ENCODE data around the gene CCDC177.

Gene CCDC177

DNA sequence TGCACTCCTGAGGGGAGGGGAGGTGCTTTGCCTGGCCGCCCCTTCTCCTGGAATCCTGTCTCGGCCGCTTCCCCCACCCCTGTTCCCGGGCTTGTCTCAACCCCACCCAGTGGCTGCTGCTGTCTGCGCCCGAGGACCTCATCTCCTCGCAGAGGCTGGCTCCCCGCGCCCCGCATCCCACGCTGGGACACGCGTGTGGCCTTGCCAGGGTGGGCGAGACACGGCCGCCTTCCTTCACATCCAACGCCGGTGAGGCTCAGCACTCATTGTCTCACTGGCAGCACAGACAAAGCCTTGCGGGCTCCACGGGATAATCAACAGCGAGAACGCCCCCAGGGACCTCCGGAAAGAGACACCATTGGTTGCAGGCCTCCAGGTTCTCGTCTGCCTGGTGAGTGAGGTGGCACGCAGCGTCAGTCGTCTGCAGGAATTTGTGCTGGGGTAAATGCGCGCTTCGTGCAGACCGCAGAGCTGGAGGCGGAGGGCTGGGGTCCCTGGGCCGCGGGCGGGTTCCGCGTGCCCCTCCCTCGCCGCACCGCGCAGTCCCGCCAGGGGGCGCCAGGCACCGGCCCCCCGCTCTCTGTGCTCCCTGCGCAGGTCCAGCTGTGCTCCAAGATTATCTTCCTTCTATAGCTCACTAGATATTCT, 26.8 kb downstream of the CCDC177 start:
- peak overlapping the region; percentile 52 for H3K4me3 ChIP-seq
- H3K9ac ChIP-seq (ENCODE audit: insufficient read length), result no peak overlapping the region

DNA sequence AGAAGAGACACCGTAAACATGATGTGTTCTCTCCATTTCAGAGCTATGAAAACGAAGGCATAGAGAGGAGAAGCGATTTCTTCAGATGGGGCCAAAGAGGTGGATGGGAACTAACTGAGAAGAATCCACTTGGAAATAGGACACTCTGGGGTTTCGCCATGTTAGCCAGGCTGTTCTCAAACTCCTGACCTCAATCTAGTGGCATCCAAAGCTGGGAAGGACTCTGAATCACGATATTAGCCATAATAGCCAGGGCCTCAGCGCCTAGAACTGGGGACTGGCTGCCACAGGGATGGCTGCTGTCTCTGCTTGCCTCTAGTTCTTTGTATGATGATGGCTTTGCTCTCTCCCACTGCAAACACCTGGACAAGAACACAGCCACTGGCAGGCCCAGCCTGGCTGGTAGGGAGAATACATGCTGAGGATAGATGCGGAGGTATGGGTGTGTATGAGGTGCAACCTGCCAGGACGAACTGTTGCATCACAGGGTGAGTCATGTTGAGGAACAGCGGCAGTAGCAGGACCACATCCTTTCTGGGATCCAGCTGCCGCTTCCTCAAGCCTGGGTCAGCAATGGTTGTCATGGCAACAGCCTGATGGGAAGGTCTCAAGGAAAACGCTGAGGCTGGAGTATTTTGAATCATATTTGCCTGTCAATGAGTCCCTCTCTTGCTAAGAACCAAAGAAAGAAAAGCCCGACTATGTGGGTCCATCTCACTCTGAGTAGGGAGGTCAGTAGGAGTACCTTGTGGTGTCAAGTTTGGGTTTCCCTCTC, 31.1 kb downstream of the CCDC177 start:
- Histone ChIP-seq H3K36me3 (ENCODE audit: insufficient read depth, low read length) (no peaks in the 10 kb centered on the region), H3K9ac (ENCODE audit: insufficient read length) (no peak overlapping the region), H3K9me3 (ENCODE audit: low read depth, low read length) (no peaks in the 10 kb centered on the region), H3K4me3 (no peak overlapping the region), H3K27ac (no peak overlapping the region)
- no peak for DNase-seq (ENCODE audit: low read depth, low spot score)
- TF ChIP-seq FOXP2 (optimal IDR thresholded peaks at IDR 0.05; ENCODE audit: control extremely low read depth, extremely low read length, insufficient read depth) (no peak), EZH2 (IDR thresholded peaks at IDR 0.05) (no peak), POLR2AphosphoS5 (IDR thresholded peaks at IDR 0.05; ENCODE audit: borderline replicate concordance, low read depth, low read length) (no peak)

More for the DNA sequence above, 26.8 kb downstream of the CCDC177 start:
- H3K9me3 ChIP-seq (ENCODE audit: low read depth, low read length), result no peaks in the 10 kb centered on the region
- DNase-seq (ENCODE audit: low read depth, low spot score), result peak; percentile 20
- no peak for TF ChIP-seq EZH2 (IDR thresholded peaks at IDR 0.05)
- TF ChIP-seq FOXP2 (optimal IDR thresholded peaks at IDR 0.05; ENCODE audit: control extremely low read depth, extremely low read length, insufficient read depth), result no peak
- no peak for TF ChIP-seq POLR2AphosphoS5 (IDR thresholded peaks at IDR 0.05; ENCODE audit: borderline replicate concordance, low read depth, low read length)
- no peaks in the 10 kb centered on the region for H3K36me3 ChIP-seq (ENCODE audit: insufficient read depth, low read length)
- H3K27ac ChIP-seq, result no peak overlapping the region

DNA sequence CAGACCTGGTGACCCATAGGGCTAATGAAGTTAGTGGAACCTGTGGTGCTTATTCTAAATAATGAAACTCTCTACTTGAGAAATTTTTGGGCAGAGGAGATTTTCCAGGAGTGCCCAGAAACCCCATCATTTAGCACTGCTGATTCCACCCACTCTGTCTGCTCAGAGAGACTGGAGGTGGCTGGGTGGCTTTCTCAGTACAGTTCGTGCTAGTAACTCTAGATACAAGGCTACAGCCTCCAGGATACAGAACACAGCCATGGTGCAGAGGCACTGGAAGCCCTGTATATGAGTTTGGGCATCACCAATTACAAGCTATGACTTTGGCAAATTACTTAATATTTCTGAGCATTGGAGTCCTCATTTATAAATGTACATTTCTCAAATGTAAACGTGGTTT, 32.4 kb downstream of the CCDC177 start:
- H3K27ac ChIP-seq, result no peak overlapping the region
- no peak overlapping the region for H3K4me3 ChIP-seq
- H3K9ac ChIP-seq (ENCODE audit: insufficient read length), result no peak overlapping the region
- no peak for DNase-seq (ENCODE audit: low read depth, low spot score)
- TF ChIP-seq FOXP2 (optimal IDR thresholded peaks at IDR 0.05; ENCODE audit: control extremely low read depth, extremely low read length, insufficient read depth) (no peak), POLR2AphosphoS5 (IDR thresholded peaks at IDR 0.05; ENCODE audit: borderline replicate concordance, low read depth, low read length) (no peak), EZH2 (IDR thresholded peaks at IDR 0.05) (no peak)
- H3K36me3 ChIP-seq (ENCODE audit: insufficient read depth, low read length), result no peaks in the 10 kb centered on the region
- H3K9me3 ChIP-seq (ENCODE audit: low read depth, low read length), result no peaks in the 10 kb centered on the region

DNA sequence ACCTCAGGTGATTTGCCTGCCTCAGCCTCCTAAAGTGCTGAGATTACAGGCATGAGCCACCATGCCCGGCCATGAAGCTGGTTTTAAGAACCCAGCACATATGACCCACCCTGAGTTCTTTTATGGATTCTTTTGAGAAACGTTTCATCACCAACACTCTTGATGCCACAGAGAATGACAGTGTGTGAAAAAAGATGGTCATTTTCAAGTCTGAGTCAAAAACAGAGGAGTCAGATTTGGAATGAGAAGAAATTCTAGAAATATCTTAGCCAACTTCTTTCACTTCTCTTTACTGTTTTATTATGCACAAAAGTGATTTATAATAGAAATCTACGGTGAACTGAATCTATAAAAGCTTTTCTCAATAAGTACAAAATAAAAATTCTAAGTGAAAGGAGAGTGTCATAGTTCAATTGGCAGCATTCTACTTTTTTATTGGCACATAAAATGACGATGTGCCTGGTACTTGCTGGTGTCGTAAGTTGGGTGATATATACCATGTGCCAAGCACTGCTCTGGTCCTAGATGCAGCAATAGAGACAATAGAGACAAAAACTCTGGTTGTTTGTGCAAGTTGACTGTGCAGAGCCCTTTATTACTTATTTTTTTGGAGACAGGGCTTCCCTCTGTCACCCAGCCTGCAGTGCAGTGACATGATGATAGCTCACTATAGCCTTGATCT, 33.9 kb downstream of the CCDC177 start:
- DNase-seq (ENCODE audit: low read depth, low spot score), result no peak
- TF ChIP-seq EZH2 (IDR thresholded peaks at IDR 0.05) (no peak), FOXP2 (optimal IDR thresholded peaks at IDR 0.05; ENCODE audit: control extremely low read depth, extremely low read length, insufficient read depth) (no peak), POLR2AphosphoS5 (IDR thresholded peaks at IDR 0.05; ENCODE audit: borderline replicate concordance, low read depth, low read length) (no peak)

DNA sequence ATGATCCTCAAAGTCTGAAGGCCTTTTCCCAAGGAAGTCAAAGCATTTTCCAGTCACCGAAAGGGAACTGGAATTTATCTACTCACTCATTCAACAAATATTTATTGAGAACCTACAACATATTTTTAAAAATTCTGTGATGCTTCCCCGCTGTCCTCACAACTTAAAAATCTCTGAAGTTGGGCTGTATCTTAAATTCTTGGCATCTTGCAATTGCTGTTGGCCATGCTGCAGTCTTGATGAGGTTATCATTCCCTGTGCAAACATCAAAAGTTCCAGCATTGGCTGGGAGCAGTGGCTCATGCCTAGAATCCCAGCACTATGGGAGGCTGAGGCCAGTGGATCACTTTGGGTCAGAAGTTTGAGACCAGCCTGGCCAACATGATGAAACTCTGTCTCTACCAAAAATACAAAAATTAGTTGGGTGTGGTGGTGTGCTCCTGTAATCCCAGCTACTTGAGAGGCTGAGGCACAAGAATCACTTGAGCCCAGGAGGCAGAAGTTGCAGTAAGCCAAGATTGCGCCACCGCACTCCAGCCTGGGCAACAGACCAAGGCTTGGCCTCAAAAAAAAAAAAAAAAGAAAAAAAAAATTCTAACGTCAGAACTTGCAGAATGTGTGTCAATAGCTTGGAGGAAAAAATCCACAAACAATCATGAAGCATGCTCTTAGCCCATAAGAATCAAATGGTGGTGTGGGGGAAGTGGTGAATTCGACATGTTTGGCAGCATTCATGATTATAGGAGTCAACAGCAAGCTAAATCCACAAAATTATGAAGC, 34.9 kb downstream of the CCDC177 start:
- no peak for DNase-seq (ENCODE audit: low read depth, low spot score)
- H3K27ac ChIP-seq, result no peak overlapping the region
- no peak overlapping the region for H3K9ac ChIP-seq (ENCODE audit: insufficient read length)
- H3K36me3 ChIP-seq (ENCODE audit: insufficient read depth, low read length), result no peaks in the 10 kb centered on the region
- H3K4me3 ChIP-seq, result no peak overlapping the region
- no peak for TF ChIP-seq EZH2 (IDR thresholded peaks at IDR 0.05)
- TF ChIP-seq POLR2AphosphoS5 (IDR thresholded peaks at IDR 0.05; ENCODE audit: borderline replicate concordance, low read depth, low read length), result no peak
- no peak for TF ChIP-seq FOXP2 (optimal IDR thresholded peaks at IDR 0.05; ENCODE audit: control extremely low read depth, extremely low read length, insufficient read depth)
- no peaks in the 10 kb centered on the region for H3K9me3 ChIP-seq (ENCODE audit: low read depth, low read length)

More for the DNA sequence above, 33.9 kb downstream of the CCDC177 start:
- H3K27ac ChIP-seq, result no peak overlapping the region
- no peaks in the 10 kb centered on the region for H3K9me3 ChIP-seq (ENCODE audit: low read depth, low read length)
- H3K4me3 ChIP-seq, result no peak overlapping the region
- H3K36me3 ChIP-seq (ENCODE audit: insufficient read depth, low read length), result no peaks in the 10 kb centered on the region
- no peak overlapping the region for H3K9ac ChIP-seq (ENCODE audit: insufficient read length)

DNA sequence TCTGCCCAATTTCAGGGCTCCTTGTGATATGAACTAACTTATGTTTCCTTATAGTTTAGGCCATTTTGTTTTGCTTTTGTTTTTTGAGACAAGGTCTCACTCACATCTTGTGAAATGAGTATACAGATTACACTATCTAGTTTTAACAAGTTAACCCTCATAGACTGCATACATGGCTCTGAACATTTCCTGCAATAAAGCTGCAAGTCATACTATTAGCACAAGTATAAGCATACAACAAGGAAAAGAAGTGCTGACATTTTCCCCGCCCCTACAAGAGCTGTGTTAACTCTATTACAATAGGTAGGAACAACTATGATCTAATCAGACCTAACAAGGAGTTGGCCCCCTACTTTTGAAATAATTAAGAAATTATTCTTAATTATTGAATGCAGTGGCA, 35.9 kb downstream of the CCDC177 start:
- no peak for DNase-seq (ENCODE audit: low read depth, low spot score)
- H3K36me3 ChIP-seq (ENCODE audit: insufficient read depth, low read length), result no peaks in the 10 kb centered on the region
- H3K9ac ChIP-seq (ENCODE audit: insufficient read length), result no peak overlapping the region
- TF ChIP-seq FOXP2 (optimal IDR thresholded peaks at IDR 0.05; ENCODE audit: control extremely low read depth, extremely low read length, insufficient read depth) (no peak), EZH2 (IDR thresholded peaks at IDR 0.05) (no peak), POLR2AphosphoS5 (IDR thresholded peaks at IDR 0.05; ENCODE audit: borderline replicate concordance, low read depth, low read length) (no peak)
- no peak overlapping the region for H3K27ac ChIP-seq
- H3K9me3 ChIP-seq (ENCODE audit: low read depth, low read length), result no peaks in the 10 kb centered on the region
- H3K4me3 ChIP-seq, result no peak overlapping the region

DNA sequence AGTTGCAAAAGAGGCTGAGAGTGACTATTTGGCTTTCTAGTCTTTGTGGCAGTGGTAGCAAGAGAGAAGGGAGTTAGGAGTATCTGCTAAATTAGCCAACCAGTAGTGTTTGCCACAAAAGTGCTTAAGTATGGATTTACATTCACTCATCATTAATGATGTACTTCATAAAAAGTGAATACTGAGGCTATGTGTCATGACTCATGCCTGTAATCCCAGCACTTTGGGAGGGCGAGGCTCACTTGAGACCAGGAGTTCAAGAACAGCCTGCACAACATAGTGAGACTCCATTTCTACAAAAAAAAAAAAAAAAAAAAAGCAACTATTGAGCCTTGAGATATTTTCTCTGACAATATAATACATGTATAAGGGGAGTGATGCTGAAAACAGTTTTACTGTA, 36.8 kb downstream of the CCDC177 start:
- no peak for DNase-seq (ENCODE audit: low read depth, low spot score)
- Histone ChIP-seq H3K9me3 (ENCODE audit: low read depth, low read length) (no peaks in the 10 kb centered on the region), H3K27ac (no peak overlapping the region), H3K36me3 (ENCODE audit: insufficient read depth, low read length) (no peaks in the 10 kb centered on the region), H3K4me3 (no peak overlapping the region), H3K9ac (ENCODE audit: insufficient read length) (no peak overlapping the region)
- TF ChIP-seq EZH2 (IDR thresholded peaks at IDR 0.05) (no peak), POLR2AphosphoS5 (IDR thresholded peaks at IDR 0.05; ENCODE audit: borderline replicate concordance, low read depth, low read length) (no peak), FOXP2 (optimal IDR thresholded peaks at IDR 0.05; ENCODE audit: control extremely low read depth, extremely low read length, insufficient read depth) (no peak)
